B cell (primary cell): ENCODE results near the gene RNF113A. TPM values are rescaled to one million over a fixed set of nuclear protein-coding genes. Genes with fewer than 3 reads are reported as not detected.

ENCODE experiments used
- ATAC-seq: fragments of 200-7000 bp; cut with Tn5 transposase; one replicate; pipeline ENCODE4 v1.10.0; 2021; ENCODE audit warnings: low read depth, mild to moderate bottlenecking, moderate number of reproducible peaks, moderate library complexity
- CTCF ChIA-PET: fragments of 350-600 bp; sonication (Branson Sonifier 250); formaldehyde crosslinking; loops from one replicate; lab custom pipeline; 2021; ENCODE audit warnings: antibody characterized with exemption, inconsistent platforms; lab: Charles Lee
- POLR2A ChIA-PET: fragments of 350-600 bp; sonication (Branson Sonifier 250); formaldehyde crosslinking; loops from one replicate; lab custom pipeline; 2021; ENCODE audit warnings: antibody characterized with exemption; lab: Charles Lee
- DNase-seq: peaks from one replicate; pipeline ENCODE4 v3.0.0; 2013
- H2AFZ ChIP-seq: 2 replicates; pipeline ENCODE4 v1.6.1; 2012; ENCODE audit warnings: mild to moderate bottlenecking, low read depth, low read length; ENCODE audit not compliant: insufficient read depth, poor library complexity, severe bottlenecking
- H3K27ac ChIP-seq, 2 donors: 1 replicate in 1 of 2; 2 replicates in 1 of 2; pipeline ENCODE4 v1.5.1; 2012 to 2013; ENCODE audit warnings: low read length in 2 of 2, mild to moderate bottlenecking in 2 of 2, moderate library complexity in 1 of 2
- H3K27me3 ChIP-seq, 4 experiments: fragments of 200-600 bp in 1 of 4; sonication (generic) in 1 of 4; replicated peaks in 1 of 4; 1 replicate in 2 of 4; 2 replicates in 2 of 4; pipeline versions ENCODE4 v1.6.1 to v1.7.0; 2013 to 2016; ENCODE audit warnings: low read length in 3 of 4, mild to moderate bottlenecking in 2 of 4, mixed read lengths in 1 of 4, moderate library complexity in 1 of 4; ENCODE audit not compliant: insufficient read depth in 4 of 4, control insufficient read depth in 3 of 4; ENCODE audit errors: control extremely low read depth in 1 of 4
- H3K36me3 ChIP-seq, 2 experiments: replicated peaks in 1 of 2; 1 replicate in 1 of 2; 2 replicates in 1 of 2; pipeline versions ENCODE4 v1.6.1 to v1.7.1; 2013; ENCODE audit warnings: low read length in 1 of 2; ENCODE audit not compliant: insufficient read depth in 2 of 2, control insufficient read depth in 1 of 2; ENCODE audit errors: control extremely low read depth in 1 of 2, extremely low read depth in 1 of 2
- H3K4me1 ChIP-seq, 2 donors: fragments of 200-600 bp in 1 of 2; sonication (generic) in 1 of 2; 1 replicate in 1 of 2; 2 replicates in 1 of 2; pipeline versions ENCODE4 v1.5.1 to v1.6.1; 2013 to 2017; ENCODE audit warnings: low read length in 2 of 2; ENCODE audit not compliant: control insufficient read depth in 2 of 2, insufficient read depth in 2 of 2
- H3K4me2 ChIP-seq: replicated peaks from 2 replicates; pipeline ENCODE3; 2012; ENCODE audit warnings: mild to moderate bottlenecking, low read depth, low read length; ENCODE audit not compliant: poor library complexity, severe bottlenecking
- H3K4me3 ChIP-seq, 5 experiments: fragments of 200-600 bp in 1 of 5; sonication (generic) in 1 of 5; 1 replicate in 3 of 5; 2 replicates in 2 of 5; pipeline versions ENCODE4 v1.5.1 to v1.7.0; 2011 to 2016; ENCODE audit warnings: low read length in 4 of 5, mild to moderate bottlenecking in 4 of 5, low read depth in 2 of 5, control low read depth in 1 of 5, moderate library complexity in 1 of 5; ENCODE audit not compliant: insufficient read depth in 1 of 5; ENCODE audit errors: control extremely low read depth in 1 of 5, extremely low read depth in 1 of 5
- H3K79me2 ChIP-seq: fragments of 200-600 bp; sonication (generic); one replicate; pipeline ENCODE4 v1.6.0; 2016; ENCODE audit warnings: low read length; ENCODE audit not compliant: control insufficient read depth, insufficient read depth
- H3K9ac ChIP-seq: fragments of 200-600 bp; sonication (generic); 2 replicates; pipeline ENCODE4 v1.6.1; 2017; ENCODE audit warnings: mild to moderate bottlenecking, low read length, moderate library complexity
- H3K9me3 ChIP-seq, 3 donors: one replicate each; pipeline versions ENCODE4 v1.6.1 to v1.7.1; 2013; ENCODE audit warnings: low read length in 2 of 3; ENCODE audit not compliant: control insufficient read depth in 2 of 3, insufficient read depth in 1 of 3; ENCODE audit errors: control extremely low read depth in 1 of 3
- H4K20me1 ChIP-seq: 2 replicates; pipeline ENCODE4 v1.6.0; 2012; ENCODE audit warnings: mild to moderate bottlenecking, low read length; ENCODE audit not compliant: insufficient read depth, control insufficient read depth, poor library complexity, severe bottlenecking
- H3K27ac Mint-ChIP-seq: one replicate; pipeline ENCODE4 v1.8.0; 2021; ENCODE audit warnings: mixed read lengths
- H3K27me3 Mint-ChIP-seq: one replicate; pipeline ENCODE4 v1.8.0; 2021; ENCODE audit warnings: mixed read lengths
- H3K4me1 Mint-ChIP-seq: one replicate; pipeline ENCODE4 v1.8.0; 2021; ENCODE audit warnings: mixed read lengths
- H3K4me3 Mint-ChIP-seq: one replicate; pipeline ENCODE4 v1.8.0; 2021; ENCODE audit warnings: mixed read lengths
- H3K9me3 Mint-ChIP-seq: one replicate; pipeline ENCODE4 v1.8.0; 2022; ENCODE audit warnings: mixed read lengths; ENCODE audit not compliant: insufficient read depth
- EZH2 ChIP-seq: IDR thresholded peaks from 2 replicates; pipeline ENCODE4 v1.6.1; 2012; ENCODE audit warnings: borderline replicate concordance, low read depth, mild to moderate bottlenecking, moderate library complexity, low read length; ENCODE audit not compliant: insufficient read depth, poor library complexity, severe bottlenecking
- WGBS: methylation state at CpG from one replicate; pipeline ENCODE4 v1.1.5; 2013; ENCODE audit warnings: missing lambda C conversion rate; ENCODE audit not compliant: insufficient coverage; 5-methylcytosine and 5-hydroxymethylcytosine counted together
- intact Hi-C: fragments of 100-400 bp; cut with micrococcal nuclease; formaldehyde crosslinking; loops from one replicate; pipeline ENCODE4 v1.10.0; 2022
- polyA plus RNA-seq: library from polyadenylated mRNA; depleted of rRNA; stranded (reverse); fragments of >200 nt; gene quantifications from 2 replicates; pipeline ENCODE4 v1.2.3, GENCODE V29; 2012
- total RNA-seq, 2 donors: library from RNA; stranded (reverse); fragments of 120-200 nt in 1 of 2; gene quantifications; 1 replicate in 1 of 2; 2 replicates in 1 of 2; pipeline versions ENCODE4 v1.2.3 to v1.2.4, GENCODE V29; 2013 to 2022
- TF ChIP-seq, protein P1 (sequence below): fragments of 200-600 bp; IDR thresholded peaks from one replicate; pipeline ENCODE4 v1.8.0; 2022; ENCODE audit warnings: antibody characterized with exemption, mild to moderate bottlenecking

RNF113A gene
- total and polyA plus RNA-seq, 2 donors (not counting 1 experiment from before 2014, with no cell fraction given) = 37.2 to 50.6 TPM

- Histone ChIP-seq H4K20me1 (no peaks in the 10 kb centered on the region), H3K4me1 (peaks cover 0 to 5% of the 10 kb centered on the region in 2 donors), H3K36me3 (peaks cover 0 to 8% of the 10 kb centered on the region in 2 experiments), H3K27me3 (no peaks in the 10 kb centered on the region), H3K4me2 (no peak overlapping the region), H3K79me2 (no peaks in the 10 kb centered on the region), H3K4me3 (no peak overlapping the region), H3K27ac (no peak overlapping the region), H3K9ac (no peak overlapping the region), H3K9me3 (no peaks in the 10 kb centered on the region), H2AFZ (no peak overlapping the region)
- ATAC-seq = peak; percentile 63
- 94% methylated on average over 7 of the region's 11 CpGs for WGBS
- Mint-ChIP-seq H3K27ac (no peak overlapping the region), H3K4me1 (peaks cover 12% of the 10 kb centered on the region), H3K27me3 (no peaks in the 10 kb centered on the region), H3K4me3 (no peak overlapping the region), H3K9me3 (no peaks in the 10 kb centered on the region)
- DNase-seq = peak; percentile 58
- intact Hi-C loops = loop anchor here (1.0 to 2.0 kb wide), 2 partner anchors 364 to 392 kb away; no protein-coding TSS in a partner anchor
- CTCF ChIA-PET = interaction anchor here (0.5 to 0.9 kb wide), 3 partner anchors 46 to 103 kb away, joined by 3 to 4 read pairs (median 3); partner anchors contain the start of gene RPL39
- no peak for TF ChIP-seq EZH2
- TF ChIP-seq, protein P1, sequence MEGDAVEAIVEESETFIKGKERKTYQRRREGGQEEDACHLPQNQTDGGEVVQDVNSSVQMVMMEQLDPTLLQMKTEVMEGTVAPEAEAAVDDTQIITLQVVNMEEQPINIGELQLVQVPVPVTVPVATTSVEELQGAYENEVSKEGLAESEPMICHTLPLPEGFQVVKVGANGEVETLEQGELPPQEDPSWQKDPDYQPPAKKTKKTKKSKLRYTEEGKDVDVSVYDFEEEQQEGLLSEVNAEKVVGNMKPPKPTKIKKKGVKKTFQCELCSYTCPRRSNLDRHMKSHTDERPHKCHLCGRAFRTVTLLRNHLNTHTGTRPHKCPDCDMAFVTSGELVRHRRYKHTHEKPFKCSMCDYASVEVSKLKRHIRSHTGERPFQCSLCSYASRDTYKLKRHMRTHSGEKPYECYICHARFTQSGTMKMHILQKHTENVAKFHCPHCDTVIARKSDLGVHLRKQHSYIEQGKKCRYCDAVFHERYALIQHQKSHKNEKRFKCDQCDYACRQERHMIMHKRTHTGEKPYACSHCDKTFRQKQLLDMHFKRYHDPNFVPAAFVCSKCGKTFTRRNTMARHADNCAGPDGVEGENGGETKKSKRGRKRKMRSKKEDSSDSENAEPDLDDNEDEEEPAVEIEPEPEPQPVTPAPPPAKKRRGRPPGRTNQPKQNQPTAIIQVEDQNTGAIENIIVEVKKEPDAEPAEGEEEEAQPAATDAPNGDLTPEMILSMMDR = peak; percentile 54
- POLR2A ChIA-PET = no interaction called here
These were observed 9.3 kb upstream of the RNF113A start for GRCh38 chrX:119880552-119881437.

DNA sequence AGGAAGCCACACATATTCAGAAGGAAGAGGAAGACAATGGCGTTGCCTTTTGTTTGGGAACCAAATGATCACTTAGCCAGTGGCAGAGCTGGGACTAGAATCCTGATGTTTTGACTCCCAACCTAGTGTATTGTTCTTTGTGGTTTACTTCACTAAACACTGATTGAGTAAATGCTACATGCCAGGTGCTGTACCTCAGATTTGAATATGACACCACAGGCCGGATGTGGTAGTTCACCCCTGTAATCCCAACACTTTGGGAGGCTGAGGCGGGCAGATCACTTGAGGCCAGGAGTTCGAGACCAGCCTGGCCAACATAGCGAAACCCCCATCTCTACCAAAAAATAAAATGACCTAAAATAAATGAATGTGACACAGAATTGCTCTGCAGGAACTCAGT, 8.5 kb upstream of the RNF113A start:
- ChIA-PET POLR2A (no interaction called here), CTCF (interaction anchor here (0.7 to 0.9 kb wide), 2 partner anchors 89 to 102 kb away, joined by 3 to 4 read pairs; partner anchors contain the start of gene RPL39)
- H3K4me2 ChIP-seq = no peak overlapping the region
- H3K27me3 Mint-ChIP-seq = no peaks in the 10 kb centered on the region
- no peaks in the 10 kb centered on the region for H3K79me2 ChIP-seq
- no peaks in the 10 kb centered on the region for H3K9me3 Mint-ChIP-seq
- peak overlapping the region; percentile 20 for H3K27ac Mint-ChIP-seq
- peaks cover 0 to 5% of the 10 kb centered on the region in 2 donors for H3K4me1 ChIP-seq
- H3K9me3 ChIP-seq = no peaks in the 10 kb centered on the region
- no peak overlapping the region for H2AFZ ChIP-seq
- H3K27me3 ChIP-seq = no peaks in the 10 kb centered on the region
- intact Hi-C loops = loop anchor here (2.0 kb wide), 1 partner anchor 391 kb away; no protein-coding TSS in a partner anchor
- no peak overlapping the region for H3K4me3 Mint-ChIP-seq
- H3K4me3 ChIP-seq = no peak overlapping the region
- peak; percentile 42 for DNase-seq
- no peak for ATAC-seq
- no peak overlapping the region for H3K9ac ChIP-seq
- no peaks in the 10 kb centered on the region for H4K20me1 ChIP-seq
- peaks cover 0 to 8% of the 10 kb centered on the region in 2 experiments for H3K36me3 ChIP-seq
- no peak for TF ChIP-seq EZH2
- TF ChIP-seq, protein P1 = no peak
- 60% methylated on average over 1 of the region's 5 CpGs for WGBS
- no peak overlapping the region for H3K27ac ChIP-seq
- H3K4me1 Mint-ChIP-seq = peaks cover 12% of the 10 kb centered on the region
